GM21367 (cell line): Measurements from ENCODE around the gene PRSS23.

Experiments
- ATAC-seq: cut with Tn5 transposase; IDR thresholded peaks from one replicate; pipeline ENCODE4 v1.9.1; 2021; ENCODE audit not compliant: unreplicated experiment

PRSS23 gene

DNA sequence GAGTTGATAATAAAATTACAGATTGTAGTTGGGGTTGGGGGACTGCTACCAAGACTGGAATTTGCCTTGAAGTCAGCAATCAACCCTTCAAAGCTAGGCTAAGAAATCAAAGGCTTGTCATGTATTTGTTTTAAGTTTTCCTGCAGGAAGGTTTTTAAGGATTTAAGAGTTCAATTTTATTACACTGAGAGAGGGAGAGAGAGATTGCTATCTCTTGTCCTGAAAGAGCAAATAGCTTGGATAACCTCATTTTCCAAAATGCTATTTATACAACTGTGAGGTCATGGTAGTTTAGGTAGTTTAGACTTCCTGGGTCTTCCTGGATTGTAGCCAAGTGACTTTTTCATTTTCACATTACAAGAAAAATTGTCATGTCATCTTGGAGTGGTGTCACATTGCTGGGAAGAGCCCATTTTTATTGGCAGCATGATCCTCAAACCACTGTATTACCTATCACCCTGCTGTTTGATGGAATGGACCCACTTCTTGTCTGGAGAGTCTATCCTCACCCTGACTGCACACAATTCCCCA is 10.1 kb upstream of the PRSS23 start:
- no peak for ATAC-seq

GRCh38 chr11:86790867-86791849 is 9.2 kb upstream of the PRSS23 start:
- no peak for ATAC-seq

- no peak for ATAC-seq
These were observed 8.2 kb upstream of the PRSS23 start for GRCh38 chr11:86792150-86792549.

GRCh38 chr11:86793307-86793706 is 7.0 kb upstream of the PRSS23 start:
- no peak for ATAC-seq

- no peak for ATAC-seq
These were observed 4.8 kb upstream of the PRSS23 start for GRCh38 chr11:86795511-86795910.

GRCh38 chr11:86795949-86796348 is 4.4 kb upstream of the PRSS23 start:
- ATAC-seq, result no peak

GRCh38 chr11:86797133-86797532 is 3.2 kb upstream of the PRSS23 start:
- no peak for ATAC-seq

GRCh38 chr11:86798988-86799387 is 1.4 kb upstream of the PRSS23 start:
- no peak for ATAC-seq

- ATAC-seq, result no peak
These were observed 664 bp upstream of the PRSS23 start for GRCh38 chr11:86799680-86800075.

DNA sequence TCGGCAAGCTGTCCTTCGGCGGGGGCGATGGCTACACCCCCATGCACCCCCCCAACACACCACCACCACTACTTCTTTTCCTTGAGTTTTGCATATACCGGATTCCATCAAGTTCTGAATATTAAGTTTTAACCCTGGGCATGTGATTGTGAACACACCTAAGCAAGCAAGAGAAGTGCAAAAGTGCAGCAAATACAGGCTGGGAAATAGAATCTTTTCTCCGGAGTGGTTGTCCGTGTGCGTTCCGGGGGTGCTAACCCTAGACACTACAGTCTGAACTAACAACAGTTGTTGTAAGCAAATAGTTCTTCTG is 574 bp downstream of the PRSS23 start:
- ATAC-seq, result no peak

GRCh38 chr11:86801364-86801763 is 1.0 kb downstream of the PRSS23 start:
- no peak for ATAC-seq

GRCh38 chr11:86802146-86802545 is 1.8 kb downstream of the PRSS23 start:
- no peak for ATAC-seq

GRCh38 chr11:86802601-86803051 is 2.3 kb downstream of the PRSS23 start:
- ATAC-seq, result peak; percentile 46

- ATAC-seq, result no peak
These were observed 3.0 kb downstream of the PRSS23 start for GRCh38 chr11:86803136-86804045.

GRCh38 chr11:86804951-86805350 is 4.6 kb downstream of the PRSS23 start:
- ATAC-seq, result no peak

GRCh38 chr11:86805873-86806310 is 5.5 kb downstream of the PRSS23 start:
- peak; percentile 83 for ATAC-seq

DNA sequence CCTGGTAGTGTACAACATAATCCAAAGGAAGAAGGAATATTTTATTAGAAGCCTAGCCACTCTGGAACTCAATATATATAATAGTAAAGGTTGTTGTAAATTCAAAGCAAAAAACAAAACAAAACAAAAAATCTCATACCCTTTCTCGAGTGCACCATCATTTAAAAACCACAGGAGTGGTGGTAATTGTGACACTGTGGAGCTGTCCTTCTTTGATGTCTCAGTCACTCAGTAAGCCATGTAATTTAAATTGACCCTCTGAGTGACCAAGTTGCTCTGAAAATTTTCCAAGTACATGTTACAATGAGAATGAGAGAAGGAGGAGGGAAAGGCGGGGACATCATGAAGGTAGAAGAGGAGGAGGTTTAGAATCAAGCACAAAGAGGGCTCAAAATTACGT is 6.6 kb downstream of the PRSS23 start:
- ATAC-seq, result no peak

- no peak for ATAC-seq
These were observed 7.0 kb downstream of the PRSS23 start for GRCh38 chr11:86807360-86807759.

- no peak for ATAC-seq
These were observed 9.2 kb downstream of the PRSS23 start for GRCh38 chr11:86809561-86809960.

DNA sequence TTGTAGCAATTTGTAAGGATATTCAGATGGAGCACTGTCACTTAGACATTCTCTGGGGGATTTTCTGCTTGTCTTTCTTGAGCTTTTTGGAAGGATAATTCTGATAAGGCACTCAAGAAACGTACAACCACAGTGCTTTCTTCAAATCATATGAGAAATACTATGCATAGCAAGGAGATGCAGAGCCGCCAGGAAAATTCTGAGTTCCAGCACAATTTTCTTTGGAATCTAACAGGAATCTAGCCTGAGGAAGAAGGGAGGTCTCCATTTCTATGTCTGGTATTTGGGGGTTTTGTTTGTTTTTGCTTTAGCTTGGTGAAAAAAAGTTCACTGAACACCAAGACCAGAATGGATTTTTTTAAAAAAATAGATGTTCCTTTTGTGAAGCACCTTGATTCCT is 9.9 kb downstream of the PRSS23 start:
- no peak for ATAC-seq

DNA sequence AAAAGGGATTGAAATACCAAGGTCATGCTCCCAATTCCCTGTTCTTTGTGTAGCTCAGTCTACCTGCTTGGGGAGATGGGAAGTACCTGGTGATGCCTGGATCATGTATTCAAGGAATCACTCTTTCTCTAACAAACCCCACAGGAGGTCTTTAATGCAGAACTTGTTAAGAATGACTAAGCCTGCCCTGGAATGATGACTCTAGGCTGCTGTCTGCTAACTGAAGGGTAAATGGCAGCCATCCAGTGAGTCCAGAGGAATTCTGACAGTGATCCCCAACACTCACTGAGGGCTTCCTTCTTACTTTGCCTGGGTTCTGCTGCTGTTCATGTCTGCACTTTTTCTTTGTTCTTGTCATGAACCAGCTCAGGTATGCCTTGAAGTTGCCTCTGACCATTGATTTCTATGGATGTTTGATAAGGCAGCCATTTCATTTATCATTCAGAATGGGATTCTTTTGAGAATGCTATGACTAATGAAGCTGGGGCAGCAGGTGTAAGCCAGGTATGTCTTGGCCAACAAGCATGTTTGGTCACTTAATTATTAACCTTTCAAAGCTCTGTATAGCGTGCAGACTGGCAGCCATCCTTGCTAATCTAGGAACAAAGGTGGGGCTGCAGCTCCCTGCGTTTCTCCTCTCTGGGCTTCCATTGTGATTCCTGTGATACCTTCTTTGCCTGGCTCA is 11.4 kb downstream of the PRSS23 start:
- no peak for ATAC-seq
